GM12878 (cell line): ENCODE measurements around the gene KCNS3. TPM values are rescaled to one million over a fixed set of nuclear protein-coding genes. Genes with fewer than 3 reads are reported as not detected.

ENCODE experiments used
- ATAC-seq: fragments of 200-7000 bp; cut with Tn5 transposase; 3 replicates; pipeline ENCODE4 v1.9.1; 2020; ENCODE audit warnings: mild to moderate bottlenecking, moderate library complexity
- BruUV-seq: library from RNA; stranded (reverse); fragments of 400-500 nt; replicated peaks from 2 replicates; lab custom pipeline; 2021; lab: Mats Ljungman, UMichigan
- CTCF ChIA-PET: fragments of 300-600 bp; sonication (Branson Sonifier 250); formaldehyde crosslinking; extraction: SDS; loops from one replicate; lab custom pipeline; 2021; ENCODE audit warnings: inconsistent platforms; lab: Yijun Ruan, JAX
- POLR2A ChIA-PET: fragments of 350-600 bp; formaldehyde crosslinking; extraction: SDS; loops from one replicate; lab custom pipeline; 2021; ENCODE audit warnings: inconsistent platforms; lab: Charles Lee
- RAD21 ChIA-PET: fragments of 300-600 bp; sonication (Branson Sonifier 250); formaldehyde crosslinking; loops from one replicate; lab custom pipeline; 2023; ENCODE audit warnings: antibody characterized with exemption; ENCODE audit not compliant: unreplicated experiment; lab: Charles Lee
- SMC1A ChIA-PET: fragments of 300-600 bp; sonication (Branson Sonifier 250); formaldehyde crosslinking; loops from one replicate; lab custom pipeline; 2023; ENCODE audit not compliant: unreplicated experiment, uncharacterized antibody; lab: Charles Lee
- DNase-seq: peaks from one replicate; pipeline ENCODE4 v3.0.0-alpha.2; 2011; ENCODE audit warnings: low read depth, low spot score
- FAIRE-seq: peaks from 3 replicates; lab custom pipeline; 2011; peaks lifted over from hg19 to GRCh38; lab: Jason Lieb, UNC
- H2AFZ ChIP-seq: 2 replicates; pipeline ENCODE4 v1.6.0; 2011; ENCODE audit warnings: low read depth, low read length, control low read depth; ENCODE audit not compliant: control insufficient read depth
- H3K27ac ChIP-seq: 2 replicates; pipeline ENCODE4 v1.5.1; 2011; ENCODE audit warnings: control low read depth; ENCODE audit not compliant: control insufficient read depth, insufficient read depth
- H3K27me3 ChIP-seq, 2 experiments: replicated peaks in 1 of 2; 2 replicates each; pipeline versions ENCODE4 v1.6.0 to v1.6.1; 2011; ENCODE audit warnings: low read length in 1 of 2; ENCODE audit not compliant: control insufficient read depth in 2 of 2, insufficient read depth in 2 of 2
- H3K36me3 ChIP-seq, 2 experiments: 2 replicates each; pipeline ENCODE4 v1.5.1; 2011; ENCODE audit warnings: low read length in 1 of 2; ENCODE audit not compliant: control insufficient read depth in 2 of 2, insufficient read depth in 2 of 2
- H3K4me1 ChIP-seq: 2 replicates; pipeline ENCODE4 v1.6.1; 2011; ENCODE audit warnings: mild to moderate bottlenecking, low read length, moderate library complexity, mixed read lengths; ENCODE audit not compliant: control insufficient read depth, insufficient read depth
- H3K4me2 ChIP-seq: 2 replicates; pipeline ENCODE4 v1.6.0; 2011; ENCODE audit warnings: control low read depth; ENCODE audit not compliant: control insufficient read depth, insufficient read depth
- H3K4me3 ChIP-seq: fragments of 200-600 bp; sonication (generic); 2 replicates; pipeline ENCODE4 v1.5.1; 2016
- H3K79me2 ChIP-seq: 2 replicates; pipeline ENCODE4 v1.6.0; 2011; ENCODE audit warnings: low read length; ENCODE audit not compliant: control insufficient read depth, insufficient read depth
- H3K9ac ChIP-seq: 2 replicates; pipeline ENCODE4 v1.8.0; 2011; ENCODE audit warnings: low read length, control low read depth, mixed read lengths; ENCODE audit not compliant: control insufficient read depth, insufficient read depth
- H3K9me3 ChIP-seq: replicated peaks from 3 replicates; pipeline ENCODE4 v1.5.1; 2011; ENCODE audit warnings: mild to moderate bottlenecking, low read length; ENCODE audit not compliant: control insufficient read depth, insufficient read depth
- H4K20me1 ChIP-seq: 2 replicates; pipeline ENCODE4 v1.6.0; 2011; ENCODE audit not compliant: control insufficient read depth, insufficient read depth
- CBFB ChIP-seq: IDR thresholded peaks from 2 replicates; pipeline ENCODE4 v1.6.1; 2016; ENCODE audit warnings: antibody characterized with exemption, low read depth
- LARP7 ChIP-seq: fragments of 450-650 bp; IDR thresholded peaks from 2 replicates; pipeline ENCODE4 v1.6.1; 2017; ENCODE audit warnings: mild to moderate bottlenecking
- PML ChIP-seq: IDR thresholded peaks from 2 replicates; pipeline ENCODE4 v1.6.1; 2012; ENCODE audit warnings: low read length, inconsistent platforms
- POLR2A ChIP-seq: IDR thresholded peaks from 2 replicates; pipeline ENCODE4 v1.6.1; 2011; ENCODE audit warnings: low read depth, mild to moderate bottlenecking, low read length
- RB1 ChIP-seq: fragments of 450-650 bp; formaldehyde crosslinking; IDR thresholded peaks from 2 replicates; pipeline ENCODE4 v1.6.1; 2017; ENCODE audit warnings: mild to moderate bottlenecking, borderline replicate concordance
- RCOR1 ChIP-seq: conservative IDR thresholded peaks from 2 replicates; pipeline ENCODE4 v1.6.1; 2012; ENCODE audit warnings: low read depth, low read length, improper control_type of control experiment
- SIN3A ChIP-seq: IDR thresholded peaks from 2 replicates; pipeline ENCODE4 v1.6.1; 2012; ENCODE audit warnings: low read depth, low read length, improper control_type of control experiment
- TBL1XR1 ChIP-seq: IDR thresholded peaks from 2 replicates; pipeline ENCODE4 v1.6.1; 2012; ENCODE audit warnings: low read depth, low read length, improper control_type of control experiment
- WGBS: methylation state at CpG from one replicate; pipeline ENCODE4 v1.1.6; 2016; ENCODE audit warnings: low lambda C conversion rate; ENCODE audit not compliant: insufficient replicate concordance, insufficient coverage; ENCODE audit errors: missing lambda C conversion rate; 5-methylcytosine and 5-hydroxymethylcytosine counted together
- in situ Hi-C: fragments of 300-500 bp; cut with MboI; formaldehyde crosslinking; loops from 9 replicates; pipeline ENCODE4 v1.14.3; 2018; ENCODE audit warnings: mixed read lengths
- intact Hi-C: fragments of 100-400 bp; cut with micrococcal nuclease; formaldehyde crosslinking; loops from one replicate; pipeline ENCODE4 v1.14.2; 2022; ENCODE audit not compliant: unreplicated experiment
- polyA plus RNA-seq, 11 experiments: library from polyadenylated mRNA; depleted of rRNA in 4 of 11; unstranded in 6 of 11; stranded (reverse) in 5 of 11; fragments of >200 nt; fragmentation: Nextera tagmentation in 4 of 11; fragmentation: Illumina TruSeq in 1 of 11; extraction: Ambion mirVana in 4 of 11; extraction: Trizol in 1 of 11; gene quantifications; 1 replicate in 1 of 11; 2 replicates in 10 of 11; pipeline versions ENCODE4 v1.2.1 to v1.2.3, GENCODE V29; 2011 to 2016; ENCODE audit warnings: inconsistent platforms in 2 of 11, missing spikeins in 2 of 11, low read depth in 1 of 11
- total RNA-seq, 4 experiments: library from RNA; depleted of rRNA in 3 of 4; stranded (reverse); fragments of >200 nt in 3 of 4; fragmentation: Illumina TruSeq in 1 of 4; extraction: Trizol in 1 of 4; gene quantifications; 2 replicates each; pipeline versions ENCODE4 v1.2.1 to v1.2.3, GENCODE V29; 2013 to 2021
- TF ChIP-seq, protein P1 (sequence below): IDR thresholded peaks from 2 replicates; pipeline ENCODE4 v1.6.1; 2012; ENCODE audit warnings: low read length, inconsistent platforms
- TF ChIP-seq, protein P2 (sequence below): fragments of 450-650 bp; IDR thresholded peaks from 2 replicates; pipeline ENCODE4 v1.6.1; 2017; ENCODE audit warnings: mild to moderate bottlenecking, moderate library complexity
- TF ChIP-seq, protein P3 (sequence below): fragments of 450-650 bp; formaldehyde crosslinking; IDR thresholded peaks from 2 replicates; pipeline ENCODE4 v1.4.0; 2022; ENCODE audit warnings: mild to moderate bottlenecking, moderate library complexity

The KCNS3 gene
- total and polyA plus RNA-seq, 10 of the 15 experiments (the other 5 are each of a cell fraction or from before 2014, with no cell fraction given), result not detected

GRCh38 chr2:17850151-17850550 lies 28.3 kb upstream of the KCNS3 start:
- H3K9me3 ChIP-seq, result no peaks in the 10 kb centered on the region
- no peak overlapping the region for H3K4me3 ChIP-seq
- BruUV-seq, result no TSS peak
- no peaks in the 10 kb centered on the region for H4K20me1 ChIP-seq
- no peak overlapping the region for H3K4me2 ChIP-seq
- FAIRE-seq (no peak), ATAC-seq (no peak), DNase-seq (no peak)
- CTCF ChIA-PET, result interaction anchor here (0.7 to 3.5 kb wide), 13 partner anchors 9 to 328 kb away, joined by 3 to 22 read pairs (median 3); no protein-coding TSS in a partner anchor
- H3K9ac ChIP-seq, result no peak overlapping the region
- 41% methylated on average over 4 of the region's 4 CpGs for WGBS
- no peaks in the 10 kb centered on the region for H3K4me1 ChIP-seq
- no peaks in the 10 kb centered on the region; a peak in 1 of 4 replicates for H3K27me3 ChIP-seq
- H2AFZ ChIP-seq, result no peak overlapping the region
- RAD21 ChIA-PET, result interaction anchor here (1.0 to 1.1 kb wide), 2 partner anchors 95 to 327 kb away, joined by 3 read pairs; no protein-coding TSS in a partner anchor
- in situ Hi-C loops, result loop anchor here (5.0 kb wide), 2 partner anchors 302 to 527 kb away; no protein-coding TSS in a partner anchor
- intact Hi-C loops, result loop anchor here (2.0 to 10.0 kb wide), 2 partner anchors 265 to 329 kb away; no protein-coding TSS in a partner anchor
- H3K27ac ChIP-seq, result no peak overlapping the region
- POLR2A ChIA-PET, result no interaction called here
- SMC1A ChIA-PET, result interaction anchor here (0.6 to 2.2 kb wide), 8 partner anchors 7 to 328 kb away, joined by 3 to 8 read pairs (median 4); no protein-coding TSS in a partner anchor
- H3K79me2 ChIP-seq, result no peaks in the 10 kb centered on the region
- H3K36me3 ChIP-seq, result no peaks in the 10 kb centered on the region
- TF ChIP-seq, protein P1, sequence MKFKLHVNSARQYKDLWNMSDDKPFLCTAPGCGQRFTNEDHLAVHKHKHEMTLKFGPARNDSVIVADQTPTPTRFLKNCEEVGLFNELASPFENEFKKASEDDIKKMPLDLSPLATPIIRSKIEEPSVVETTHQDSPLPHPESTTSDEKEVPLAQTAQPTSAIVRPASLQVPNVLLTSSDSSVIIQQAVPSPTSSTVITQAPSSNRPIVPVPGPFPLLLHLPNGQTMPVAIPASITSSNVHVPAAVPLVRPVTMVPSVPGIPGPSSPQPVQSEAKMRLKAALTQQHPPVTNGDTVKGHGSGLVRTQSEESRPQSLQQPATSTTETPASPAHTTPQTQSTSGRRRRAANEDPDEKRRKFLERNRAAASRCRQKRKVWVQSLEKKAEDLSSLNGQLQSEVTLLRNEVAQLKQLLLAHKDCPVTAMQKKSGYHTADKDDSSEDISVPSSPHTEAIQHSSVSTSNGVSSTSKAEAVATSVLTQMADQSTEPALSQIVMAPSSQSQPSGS, result no peak
- TF ChIP-seq RCOR1, result no peak
- TF ChIP-seq, protein P2, sequence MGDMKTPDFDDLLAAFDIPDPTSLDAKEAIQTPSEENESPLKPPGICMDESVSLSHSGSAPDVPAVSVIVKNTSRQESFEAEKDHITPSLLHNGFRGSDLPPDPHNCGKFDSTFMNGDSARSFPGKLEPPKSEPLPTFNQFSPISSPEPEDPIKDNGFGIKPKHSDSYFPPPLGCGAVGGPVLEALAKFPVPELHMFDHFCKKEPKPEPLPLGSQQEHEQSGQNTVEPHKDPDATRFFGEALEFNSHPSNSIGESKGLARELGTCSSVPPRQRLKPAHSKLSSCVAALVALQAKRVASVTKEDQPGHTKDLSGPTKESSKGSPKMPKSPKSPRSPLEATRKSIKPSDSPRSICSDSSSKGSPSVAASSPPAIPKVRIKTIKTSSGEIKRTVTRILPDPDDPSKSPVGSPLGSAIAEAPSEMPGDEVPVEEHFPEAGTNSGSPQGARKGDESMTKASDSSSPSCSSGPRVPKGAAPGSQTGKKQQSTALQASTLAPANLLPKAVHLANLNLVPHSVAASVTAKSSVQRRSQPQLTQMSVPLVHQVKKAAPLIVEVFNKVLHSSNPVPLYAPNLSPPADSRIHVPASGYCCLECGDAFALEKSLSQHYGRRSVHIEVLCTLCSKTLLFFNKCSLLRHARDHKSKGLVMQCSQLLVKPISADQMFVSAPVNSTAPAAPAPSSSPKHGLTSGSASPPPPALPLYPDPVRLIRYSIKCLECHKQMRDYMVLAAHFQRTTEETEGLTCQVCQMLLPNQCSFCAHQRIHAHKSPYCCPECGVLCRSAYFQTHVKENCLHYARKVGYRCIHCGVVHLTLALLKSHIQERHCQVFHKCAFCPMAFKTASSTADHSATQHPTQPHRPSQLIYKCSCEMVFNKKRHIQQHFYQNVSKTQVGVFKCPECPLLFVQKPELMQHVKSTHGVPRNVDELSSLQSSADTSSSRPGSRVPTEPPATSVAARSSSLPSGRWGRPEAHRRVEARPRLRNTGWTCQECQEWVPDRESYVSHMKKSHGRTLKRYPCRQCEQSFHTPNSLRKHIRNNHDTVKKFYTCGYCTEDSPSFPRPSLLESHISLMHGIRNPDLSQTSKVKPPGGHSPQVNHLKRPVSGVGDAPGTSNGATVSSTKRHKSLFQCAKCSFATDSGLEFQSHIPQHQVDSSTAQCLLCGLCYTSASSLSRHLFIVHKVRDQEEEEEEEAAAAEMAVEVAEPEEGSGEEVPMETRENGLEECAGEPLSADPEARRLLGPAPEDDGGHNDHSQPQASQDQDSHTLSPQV, result no peak
- TF ChIP-seq PML, result no peak
- no peak for TF ChIP-seq CBFB
- no peak for TF ChIP-seq SIN3A
- no peak for TF ChIP-seq TBL1XR1
- TF ChIP-seq POLR2A, result no peak
- TF ChIP-seq RB1, result no peak
- TF ChIP-seq LARP7, result no peak
- TF ChIP-seq, protein P3, sequence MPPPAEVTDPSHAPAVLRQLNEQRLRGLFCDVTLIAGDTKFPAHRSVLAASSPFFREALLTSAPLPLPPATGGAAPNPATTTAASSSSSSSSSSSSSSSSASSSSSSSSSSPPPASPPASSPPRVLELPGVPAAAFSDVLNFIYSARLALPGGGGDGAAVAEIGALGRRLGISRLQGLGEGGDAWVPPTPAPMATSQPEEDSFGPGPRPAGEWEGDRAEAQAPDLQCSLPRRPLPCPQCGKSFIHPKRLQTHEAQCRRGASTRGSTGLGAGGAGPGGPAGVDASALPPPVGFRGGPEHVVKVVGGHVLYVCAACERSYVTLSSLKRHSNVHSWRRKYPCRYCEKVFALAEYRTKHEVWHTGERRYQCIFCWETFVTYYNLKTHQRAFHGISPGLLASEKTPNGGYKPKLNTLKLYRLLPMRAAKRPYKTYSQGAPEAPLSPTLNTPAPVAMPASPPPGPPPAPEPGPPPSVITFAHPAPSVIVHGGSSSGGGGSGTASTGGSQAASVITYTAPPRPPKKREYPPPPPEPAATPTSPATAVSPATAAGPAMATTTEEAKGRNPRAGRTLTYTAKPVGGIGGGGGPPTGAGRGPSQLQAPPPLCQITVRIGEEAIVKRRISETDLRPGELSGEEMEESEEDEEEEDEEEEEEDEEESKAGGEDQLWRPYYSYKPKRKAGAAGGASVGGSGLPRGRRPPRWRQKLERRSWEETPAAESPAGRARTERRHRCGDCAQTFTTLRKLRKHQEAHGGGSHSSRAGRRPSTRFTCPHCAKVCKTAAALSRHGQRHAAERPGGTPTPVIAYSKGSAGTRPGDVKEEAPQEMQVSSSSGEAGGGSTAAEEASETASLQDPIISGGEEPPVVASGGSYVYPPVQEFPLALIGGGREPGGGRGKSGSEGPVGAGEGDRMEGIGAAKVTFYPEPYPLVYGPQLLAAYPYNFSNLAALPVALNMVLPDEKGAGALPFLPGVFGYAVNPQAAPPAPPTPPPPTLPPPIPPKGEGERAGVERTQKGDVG (CRISPR knock-in tag), result no peak
